ENCODE data around the gene JAKMIP3. TPM values are rescaled to one million over a fixed set of nuclear protein-coding genes. Genes with fewer than 3 reads are reported as not detected.
"Not testable (repeated sequence)": the region's sequence is repeated elsewhere in the genome, so short reads cannot be mapped to it uniquely, and the experiment has no call there.

The JAKMIP3 gene
- total RNA-seq, 2 donors from 2014 or later = 0.06 to 0.14 TPM

DNA sequence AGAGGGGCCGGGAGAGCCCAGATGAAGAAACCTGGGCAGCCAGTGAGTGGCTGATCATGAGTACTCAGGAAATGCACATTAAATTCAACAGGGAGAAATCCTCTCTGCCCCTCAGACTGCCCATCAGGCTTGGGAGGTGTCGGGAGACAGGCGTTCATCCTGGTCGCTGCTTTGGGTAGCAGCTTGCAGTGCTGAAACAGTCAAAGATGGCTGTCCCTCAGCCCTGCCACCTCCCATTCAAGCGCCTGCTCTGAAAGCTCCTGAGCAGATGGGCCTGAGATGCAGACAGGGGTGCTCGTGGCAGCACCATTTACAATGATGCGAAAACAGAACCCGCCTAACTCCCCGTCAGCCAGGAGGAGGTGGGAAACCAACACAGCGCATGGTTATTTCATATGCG is 3.6 kb upstream of the JAKMIP3 start:
- no peak for DNase-seq
- intact Hi-C loops (cut with DNase I, micrococcal nuclease) = no loop called here
- no peak for ATAC-seq

- intact Hi-C loops (cut with DNase I, micrococcal nuclease) = no loop called here
- DNase-seq (no peak), ATAC-seq (no peak)
These were observed 2.9 kb upstream of the JAKMIP3 start for GRCh38 chr10:132062641-132063390.

- ATAC-seq (no peak), DNase-seq (no peak)
- intact Hi-C loops (cut with DNase I, micrococcal nuclease) = no loop called here
These were observed 2.3 kb upstream of the JAKMIP3 start for GRCh38 chr10:132063432-132063831.

GRCh38 chr10:132064082-132064755 is 1.5 kb upstream of the JAKMIP3 start:
- no peak for ATAC-seq
- DNase-seq = no peak
- intact Hi-C loops (cut with DNase I, micrococcal nuclease) = no loop called here

DNA sequence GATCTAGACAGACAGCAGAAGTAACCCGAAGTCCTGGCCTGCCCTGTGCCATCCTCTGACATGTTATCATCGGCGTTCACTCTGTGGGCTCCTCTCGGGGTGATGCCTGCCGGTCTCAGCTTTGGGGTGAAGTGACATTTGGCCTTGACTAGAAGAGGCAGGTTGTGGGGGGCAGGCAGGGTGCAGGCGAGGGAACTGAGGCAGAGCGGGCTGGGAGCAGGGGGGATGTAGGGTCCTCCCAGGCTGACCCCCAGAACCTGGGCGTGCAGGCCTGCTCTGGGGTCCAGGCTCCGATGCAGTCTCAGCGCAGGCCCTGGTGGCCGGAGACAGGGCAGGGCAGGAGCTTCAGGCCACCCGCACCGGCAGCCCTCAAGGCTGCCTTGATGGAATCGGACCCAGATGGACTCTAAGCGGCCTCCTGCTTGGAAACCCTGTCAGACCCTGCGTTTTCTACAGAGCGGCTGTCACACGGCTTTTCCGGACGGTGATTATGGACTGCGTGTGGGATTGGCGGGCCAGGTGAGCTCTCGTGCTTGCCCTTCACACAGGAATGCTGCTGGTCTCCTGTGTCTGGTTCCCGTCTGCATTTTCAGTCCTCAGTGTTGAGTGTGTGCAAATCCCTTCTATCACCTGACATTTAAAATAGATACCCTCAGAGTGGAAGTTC is 842 bp upstream of the JAKMIP3 start:
- intact Hi-C loops (cut with DNase I, micrococcal nuclease) = no loop called here
- ATAC-seq (no peak), DNase-seq (no peak)

DNA sequence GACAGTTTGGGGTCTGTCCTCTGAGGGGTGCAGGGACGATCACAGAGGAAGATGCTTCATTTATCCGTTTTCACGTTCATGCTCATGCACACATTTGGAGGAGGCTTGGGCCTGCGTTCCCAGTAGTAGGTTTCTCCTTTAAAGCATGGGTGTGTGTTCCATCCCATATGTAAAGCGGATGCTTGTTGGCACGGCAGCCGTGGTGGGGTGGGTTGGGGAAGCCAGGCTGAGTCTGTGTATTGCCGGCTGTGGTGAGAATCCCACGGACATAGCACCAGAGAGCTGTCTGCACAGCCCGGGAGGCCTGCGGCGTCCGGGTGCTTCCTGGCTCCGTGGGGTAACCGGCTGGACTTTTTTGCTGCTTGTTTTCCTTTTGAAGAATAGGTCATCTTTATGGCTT is 440 bp downstream of the JAKMIP3 start:
- ATAC-seq = no peak
- intact Hi-C loops (cut with DNase I, micrococcal nuclease) = no loop called here

DNA sequence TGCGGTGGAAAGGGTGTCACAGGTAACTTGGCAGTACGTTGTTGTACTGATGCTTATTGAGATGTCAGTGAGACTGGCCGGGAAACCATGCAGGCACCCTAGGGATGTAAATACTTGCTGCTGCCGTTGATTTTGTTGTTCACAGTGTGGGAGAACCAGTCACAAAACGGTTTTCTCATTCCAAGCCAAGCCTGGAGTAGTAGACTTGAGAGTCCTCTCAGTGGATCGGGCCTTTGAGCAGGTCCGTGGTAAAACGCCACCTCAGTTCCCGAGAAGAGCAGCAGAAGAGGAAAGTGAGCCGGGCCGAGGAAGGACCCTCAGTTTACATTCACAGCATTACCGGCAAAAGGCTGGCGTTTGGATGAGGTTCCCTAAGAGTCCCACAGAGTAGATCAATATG is 1.1 kb downstream of the JAKMIP3 start:
- DNase-seq = no peak
- intact Hi-C loops (cut with DNase I, micrococcal nuclease) = no loop called here
- ATAC-seq = no peak

More for the DNA sequence above, 440 bp downstream of the JAKMIP3 start:
- DNase-seq = no peak

- no peak for DNase-seq
- no peak for ATAC-seq
- intact Hi-C loops (cut with DNase I, micrococcal nuclease) = no loop called here
These were observed 2.8 kb downstream of the JAKMIP3 start for GRCh38 chr10:132068431-132069121.

- ATAC-seq (no peak), DNase-seq (no peak)
- intact Hi-C loops (cut with DNase I, micrococcal nuclease) = no loop called here
These were observed 3.5 kb downstream of the JAKMIP3 start for GRCh38 chr10:132069122-132069848.

DNA sequence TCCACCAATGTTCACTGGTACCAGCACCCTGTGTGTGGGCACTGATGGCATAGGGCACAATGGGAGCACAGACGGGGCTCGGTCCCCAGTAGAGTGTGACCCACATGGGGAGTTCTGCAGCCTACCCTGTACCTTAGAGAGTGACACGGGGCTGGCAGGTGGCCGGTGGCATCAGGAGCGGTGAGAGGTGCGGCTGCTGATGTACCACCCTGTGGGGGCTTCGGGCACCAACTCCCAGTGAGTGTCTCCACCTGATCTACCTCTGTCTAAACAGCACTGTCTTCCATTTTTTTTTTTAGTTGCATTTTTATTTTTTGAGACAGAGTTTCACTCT is 4.1 kb downstream of the JAKMIP3 start:
- no peak for DNase-seq
- no peak for ATAC-seq
- intact Hi-C loops (cut with DNase I, micrococcal nuclease) = no loop called here

GRCh38 chr10:132070724-132071123 is 5.0 kb downstream of the JAKMIP3 start:
- intact Hi-C loops (cut with DNase I, micrococcal nuclease) = no loop called here
- DNase-seq = no peak
- no peak for ATAC-seq

GRCh38 chr10:132071667-132072066 is 5.9 kb downstream of the JAKMIP3 start:
- intact Hi-C loops (cut with DNase I, micrococcal nuclease) = no loop called here
- ATAC-seq = no peak
- no peak for DNase-seq

GRCh38 chr10:132075909-132076577 is 10.3 kb downstream of the JAKMIP3 start:
- ATAC-seq = no peak
- no peak for DNase-seq
- intact Hi-C loops (cut with DNase I, micrococcal nuclease) = no loop called here

GRCh38 chr10:132076578-132077081 is 10.9 kb downstream of the JAKMIP3 start:
- intact Hi-C loops (cut with DNase I, micrococcal nuclease) = no loop called here
- ATAC-seq (no peak), DNase-seq (no peak)

GRCh38 chr10:132077091-132077490 is 11.3 kb downstream of the JAKMIP3 start:
- no peak for DNase-seq
- ATAC-seq = no peak
- intact Hi-C loops (cut with DNase I, micrococcal nuclease) = no loop called here

DNA sequence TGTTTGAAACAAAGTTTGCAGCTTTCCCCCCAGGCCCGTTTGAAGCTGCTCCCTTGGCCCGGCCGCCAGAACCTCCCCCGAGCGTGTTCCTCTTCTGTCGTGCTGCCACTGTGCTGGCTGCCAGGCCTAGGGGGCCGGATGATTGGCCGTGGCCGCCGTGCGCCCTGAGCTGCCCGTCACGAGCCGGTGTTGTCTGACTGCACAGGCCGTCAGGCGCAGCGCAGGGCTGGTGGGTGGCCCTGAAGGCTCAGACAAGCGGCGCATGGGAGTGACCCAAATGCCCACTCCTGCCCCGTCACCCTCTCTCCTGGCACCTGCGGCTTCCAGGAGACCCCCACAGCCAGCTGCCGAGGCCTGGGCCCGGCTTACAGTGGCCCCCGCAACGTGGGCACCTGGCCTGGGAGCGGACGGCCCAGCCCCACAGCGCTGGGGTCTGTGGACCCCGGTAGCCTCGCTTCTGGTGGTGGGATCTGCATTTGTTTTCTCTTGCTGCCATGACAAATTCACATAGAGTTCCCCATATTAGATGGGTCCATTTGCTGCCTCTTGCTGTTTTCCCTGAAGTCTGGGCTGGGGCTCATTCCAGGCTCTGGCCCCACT is 13.1 kb downstream of the JAKMIP3 start:
- intact Hi-C loops (cut with DNase I, micrococcal nuclease) = no loop called here
- ATAC-seq = no peak
- DNase-seq = no peak

- DNase-seq; ATAC-seq; intact Hi-C loops (cut with DNase I, micrococcal nuclease): not testable (repeated sequence)
These were observed 18.6 kb downstream of the JAKMIP3 start for GRCh38 chr10:132084384-132084783.

GRCh38 chr10:132093236-132093635 is 27.5 kb downstream of the JAKMIP3 start:
- ATAC-seq; DNase-seq; intact Hi-C loops (cut with DNase I, micrococcal nuclease): not testable (repeated sequence)

Measured in left colon (tissue), 2 donors.